ENCODE measurements around the gene PLCH2.

Gene PLCH2

DNA sequence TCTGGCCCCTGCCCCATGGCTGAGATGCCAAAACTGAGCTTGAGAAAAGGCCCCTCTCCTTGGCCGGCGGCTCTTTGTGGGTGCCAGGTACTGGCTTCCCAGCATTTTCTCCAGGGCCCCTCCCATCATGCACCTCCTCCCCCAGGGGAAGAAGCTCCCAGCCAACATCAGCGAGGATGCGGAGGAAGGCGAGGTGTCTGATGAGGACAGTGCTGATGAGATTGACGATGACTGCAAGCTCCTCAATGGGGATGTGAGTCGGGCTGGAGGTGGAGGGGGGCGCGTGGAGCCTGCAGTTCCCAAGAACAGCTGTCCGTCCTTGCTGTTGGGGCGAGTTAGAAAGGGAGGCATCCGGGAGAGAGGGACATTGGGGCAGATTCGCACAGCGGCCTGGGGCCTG lies 13.5 kb downstream of the PLCH2 start:
- TF ChIP-seq, protein P1, sequence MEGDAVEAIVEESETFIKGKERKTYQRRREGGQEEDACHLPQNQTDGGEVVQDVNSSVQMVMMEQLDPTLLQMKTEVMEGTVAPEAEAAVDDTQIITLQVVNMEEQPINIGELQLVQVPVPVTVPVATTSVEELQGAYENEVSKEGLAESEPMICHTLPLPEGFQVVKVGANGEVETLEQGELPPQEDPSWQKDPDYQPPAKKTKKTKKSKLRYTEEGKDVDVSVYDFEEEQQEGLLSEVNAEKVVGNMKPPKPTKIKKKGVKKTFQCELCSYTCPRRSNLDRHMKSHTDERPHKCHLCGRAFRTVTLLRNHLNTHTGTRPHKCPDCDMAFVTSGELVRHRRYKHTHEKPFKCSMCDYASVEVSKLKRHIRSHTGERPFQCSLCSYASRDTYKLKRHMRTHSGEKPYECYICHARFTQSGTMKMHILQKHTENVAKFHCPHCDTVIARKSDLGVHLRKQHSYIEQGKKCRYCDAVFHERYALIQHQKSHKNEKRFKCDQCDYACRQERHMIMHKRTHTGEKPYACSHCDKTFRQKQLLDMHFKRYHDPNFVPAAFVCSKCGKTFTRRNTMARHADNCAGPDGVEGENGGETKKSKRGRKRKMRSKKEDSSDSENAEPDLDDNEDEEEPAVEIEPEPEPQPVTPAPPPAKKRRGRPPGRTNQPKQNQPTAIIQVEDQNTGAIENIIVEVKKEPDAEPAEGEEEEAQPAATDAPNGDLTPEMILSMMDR (IDR thresholded peaks at IDR 0.05), result no peak

DNA sequence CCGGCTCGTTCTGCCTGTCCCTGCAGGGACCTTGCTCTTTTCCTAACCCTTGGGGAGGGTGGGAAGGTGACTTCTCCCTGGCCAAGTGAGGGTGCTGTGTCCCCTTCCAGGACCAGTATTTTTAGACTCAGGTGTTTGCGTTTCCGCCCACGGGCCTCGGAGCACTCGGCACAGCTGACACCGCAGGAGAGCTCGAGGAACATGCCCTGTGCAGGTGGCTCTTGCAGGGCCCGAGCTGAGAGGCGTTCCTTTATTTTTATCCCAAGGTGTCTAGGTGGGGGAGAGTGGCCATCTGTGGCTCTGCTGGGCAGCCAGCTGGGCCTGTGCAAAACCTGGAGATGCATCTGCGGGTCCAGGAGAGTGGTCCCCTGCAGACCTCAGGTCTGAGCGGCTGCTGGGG lies 16.0 kb downstream of the PLCH2 start:
- TF ChIP-seq, protein P1 (IDR thresholded peaks at IDR 0.05), result no peak

DNA sequence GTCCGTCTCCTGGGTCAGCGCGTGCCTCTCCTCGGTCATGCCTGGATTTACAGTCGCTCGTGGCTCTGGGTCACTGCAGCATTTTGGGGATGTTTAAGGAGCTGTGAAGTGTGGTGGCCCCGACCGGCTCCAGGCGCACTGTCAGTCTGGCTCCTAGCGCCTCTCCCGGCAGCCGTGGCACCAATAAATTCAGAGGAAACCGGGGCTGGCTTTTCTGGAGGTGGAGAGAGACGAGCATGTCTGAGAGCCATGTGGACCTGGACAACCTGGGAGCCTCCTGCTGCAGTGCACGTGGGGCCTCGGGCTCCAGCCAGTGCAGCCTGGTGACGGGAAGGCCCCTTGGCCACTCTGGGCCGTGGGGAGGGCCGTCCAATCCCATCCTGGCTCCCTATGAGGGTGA lies 17.1 kb downstream of the PLCH2 start:
- TF ChIP-seq, protein P1 (IDR thresholded peaks at IDR 0.05), result no peak

DNA sequence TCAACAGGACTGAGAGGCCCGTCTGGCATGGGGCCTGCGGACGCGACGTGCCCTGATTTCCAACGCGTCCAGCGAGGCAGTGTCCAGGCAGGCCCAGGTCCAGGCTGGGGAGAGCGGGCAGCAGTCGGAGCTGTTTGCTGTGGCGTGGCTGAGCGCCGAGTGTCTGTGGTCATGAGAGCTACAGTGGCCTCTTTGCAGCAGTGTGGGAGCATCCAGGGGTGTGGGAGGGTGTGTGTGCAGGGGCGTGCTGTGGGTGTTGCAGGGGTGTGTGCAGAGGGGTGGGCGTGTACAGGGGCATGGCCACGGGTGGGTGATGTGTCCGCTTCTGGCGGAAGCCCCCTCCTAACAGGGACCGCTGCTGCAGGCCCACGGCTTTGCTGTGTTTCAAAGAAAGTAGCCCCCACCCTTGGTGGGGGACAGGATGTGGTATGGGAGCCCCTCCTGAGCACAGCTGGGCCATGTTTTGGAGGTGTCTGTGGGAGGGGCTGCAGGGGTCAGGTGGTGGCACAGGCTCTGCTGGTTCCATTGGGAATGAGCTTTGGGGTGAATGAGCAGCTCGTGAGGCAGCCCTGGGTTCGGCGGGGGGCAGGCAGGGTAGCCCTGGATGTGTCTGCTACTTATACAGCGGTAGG lies 17.7 kb downstream of the PLCH2 start:
- TF ChIP-seq, protein P1 (IDR thresholded peaks at IDR 0.05), result no peak

DNA sequence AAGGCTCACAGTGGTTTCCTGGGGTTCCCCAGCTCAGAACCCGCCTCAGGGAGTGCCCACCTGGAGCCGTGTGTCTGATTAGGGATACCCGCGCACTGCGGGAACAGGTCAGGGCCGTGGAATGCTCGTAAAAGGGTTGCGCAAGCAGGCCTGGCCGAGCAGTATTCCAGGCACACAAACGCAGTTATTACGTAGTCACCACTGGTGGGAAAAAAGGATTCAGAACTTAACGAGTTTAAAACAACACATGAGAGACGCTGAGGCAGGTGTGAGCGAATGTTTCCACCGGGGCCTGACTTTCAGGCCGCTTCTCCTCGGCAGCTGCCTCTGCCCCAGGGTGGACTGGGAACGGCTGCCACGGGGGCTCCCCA lies 18.2 kb downstream of the PLCH2 start:
- TF ChIP-seq, protein P1 (IDR thresholded peaks at IDR 0.05), result no peak

DNA sequence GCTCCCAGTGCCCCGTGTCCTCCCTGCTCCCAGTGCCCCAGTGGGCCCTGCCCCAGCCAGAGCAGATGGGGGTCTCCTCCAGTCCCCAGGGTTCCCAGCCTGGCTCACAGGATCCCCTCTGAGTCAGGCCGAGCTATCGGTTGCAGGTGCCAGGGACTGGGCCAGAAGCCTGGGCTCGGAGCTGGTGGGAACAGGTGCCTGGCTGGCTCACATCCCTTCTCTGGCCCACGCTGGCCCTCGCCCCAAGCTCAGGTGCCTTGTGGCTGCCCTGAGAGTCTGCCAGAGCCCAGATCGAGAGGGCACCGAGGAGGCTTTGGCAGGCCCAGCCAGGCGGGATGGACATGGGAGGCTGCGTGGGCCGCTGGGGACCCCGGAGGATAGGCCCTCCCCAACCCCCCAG lies 18.9 kb downstream of the PLCH2 start:
- TF ChIP-seq, protein P1 (IDR thresholded peaks at IDR 0.05), result no peak

DNA sequence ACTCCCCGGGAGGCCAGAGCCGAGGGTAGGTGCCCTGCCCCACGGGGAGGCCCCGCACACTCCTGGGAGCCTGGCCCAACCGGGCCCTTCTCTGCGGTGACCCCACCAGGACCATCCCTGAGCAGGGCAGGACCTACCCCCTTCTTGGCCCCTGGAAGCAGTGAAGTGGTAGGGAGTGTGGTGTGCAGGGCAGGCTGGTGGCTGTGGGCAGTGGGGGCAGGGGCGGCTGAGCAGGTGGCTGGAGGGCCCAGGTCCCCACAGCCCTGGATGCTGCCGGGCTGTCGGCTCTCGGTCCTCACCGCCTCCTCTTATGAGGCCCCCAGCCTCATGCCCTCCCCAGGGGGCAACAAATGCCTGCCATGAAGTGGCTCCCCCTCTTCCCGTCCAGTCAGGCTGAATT lies 19.5 kb downstream of the PLCH2 start:
- TF ChIP-seq, protein P1 (IDR thresholded peaks at IDR 0.05), result no peak

DNA sequence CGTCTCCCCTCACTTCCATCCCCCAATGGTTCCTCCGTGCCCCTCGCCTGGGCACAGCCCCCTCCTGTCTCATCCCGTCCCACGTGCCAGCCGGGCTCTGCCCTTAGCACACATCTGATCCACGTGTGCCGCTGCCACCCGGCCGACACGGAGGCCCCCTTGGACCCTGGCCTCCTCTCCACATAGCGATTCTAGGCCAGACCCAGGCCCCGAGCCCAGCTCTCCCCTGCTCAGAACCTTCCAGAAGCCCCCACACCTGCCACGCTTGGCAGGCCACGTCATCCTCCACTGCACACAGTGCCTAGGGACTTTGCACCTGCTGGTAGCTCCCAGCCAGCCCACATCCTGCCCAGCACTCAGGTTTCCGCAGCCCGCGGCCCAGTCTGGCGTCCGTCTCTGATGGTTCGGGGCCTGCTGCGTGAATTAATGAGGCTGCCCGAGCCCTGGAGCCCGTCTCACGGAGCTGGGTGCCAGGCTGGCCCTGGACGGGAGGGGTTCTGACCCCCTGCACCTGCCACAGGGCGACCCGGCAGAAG lies 20.1 kb downstream of the PLCH2 start:
- TF ChIP-seq, protein P1 (IDR thresholded peaks at IDR 0.05), result no peak
